ENCODE data around the gene DLGAP4.
A peak's percentile ranks its signal among the peaks of the same experiment; 100 is the strongest.
"Not testable (repeated sequence)": the region's sequence is repeated elsewhere in the genome, so short reads cannot be mapped to it uniquely, and the experiment has no call there.

DLGAP4 gene

DNA sequence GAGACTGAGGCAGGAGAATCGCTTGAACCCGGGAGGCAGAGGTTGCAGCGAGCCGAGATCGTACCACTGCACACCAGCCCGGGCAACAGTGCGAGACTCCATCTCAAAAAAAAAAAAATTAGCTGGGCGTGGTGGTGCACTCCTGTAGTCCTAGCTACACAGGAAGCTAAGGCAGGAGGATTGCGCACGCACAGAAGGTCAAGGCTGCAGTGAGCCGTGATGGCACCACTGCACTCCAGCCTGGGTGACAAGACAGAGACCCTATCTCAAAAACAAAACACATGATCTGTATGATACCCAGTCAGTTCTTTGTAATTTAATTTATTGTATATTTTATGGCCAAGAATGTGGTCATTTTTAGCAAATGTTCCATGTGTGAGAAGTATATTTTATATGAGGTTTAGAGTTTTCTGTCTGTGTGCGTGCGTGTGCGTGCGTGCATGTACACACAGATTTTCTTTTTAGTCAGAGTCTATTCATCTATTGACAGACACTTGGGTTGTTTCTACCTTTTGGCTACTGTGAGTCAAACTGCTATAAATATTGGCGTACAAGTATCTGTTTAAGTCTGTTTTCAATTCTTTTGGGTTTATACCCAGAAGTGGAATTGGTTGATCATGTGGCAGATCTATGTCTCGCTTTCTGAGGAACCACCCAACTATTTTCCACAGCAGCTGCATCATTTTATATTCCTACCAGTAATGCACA is 213.0 kb downstream of the DLGAP4 start:
- no peak for DNase-seq

DNA sequence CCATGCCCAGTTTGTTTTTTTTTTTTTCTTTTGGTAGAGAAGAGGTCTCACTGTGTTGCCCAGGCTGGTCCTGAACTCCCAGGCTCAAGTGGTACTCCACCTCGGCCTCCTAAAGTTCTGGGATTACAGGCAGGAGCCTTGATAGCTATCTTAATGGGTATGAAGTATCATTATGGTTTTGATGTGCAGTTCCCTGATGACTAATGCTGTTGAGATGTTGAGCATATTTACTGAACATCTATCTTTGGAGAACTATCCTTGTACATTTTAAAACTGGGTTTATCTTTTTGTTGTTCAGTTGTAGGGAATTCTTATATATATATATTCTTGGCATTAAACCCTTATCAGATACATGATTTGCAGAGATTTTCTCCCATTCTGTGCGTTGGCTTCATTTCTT is 213.8 kb downstream of the DLGAP4 start:
- DNase-seq = no peak

DNA sequence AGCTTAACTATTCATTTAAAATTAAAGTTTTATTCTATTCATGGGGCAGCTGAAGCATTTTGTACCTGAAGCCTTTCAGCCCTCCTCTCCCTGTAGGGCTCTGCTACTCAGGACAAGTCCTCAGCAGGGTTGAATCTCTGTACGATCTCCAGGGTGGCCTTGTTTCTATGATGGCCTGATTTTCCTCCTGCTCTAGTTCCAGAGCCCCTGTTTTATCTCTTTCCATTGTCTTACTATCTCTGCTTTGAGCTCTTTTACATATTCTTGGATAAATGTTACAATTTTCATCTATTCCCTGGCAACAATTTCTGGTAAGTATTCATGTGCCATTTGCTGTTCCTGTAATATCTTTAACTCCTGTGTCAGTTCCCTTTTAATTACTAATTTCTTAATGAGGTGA is 215.4 kb downstream of the DLGAP4 start:
- DNase-seq = no peak

DNA sequence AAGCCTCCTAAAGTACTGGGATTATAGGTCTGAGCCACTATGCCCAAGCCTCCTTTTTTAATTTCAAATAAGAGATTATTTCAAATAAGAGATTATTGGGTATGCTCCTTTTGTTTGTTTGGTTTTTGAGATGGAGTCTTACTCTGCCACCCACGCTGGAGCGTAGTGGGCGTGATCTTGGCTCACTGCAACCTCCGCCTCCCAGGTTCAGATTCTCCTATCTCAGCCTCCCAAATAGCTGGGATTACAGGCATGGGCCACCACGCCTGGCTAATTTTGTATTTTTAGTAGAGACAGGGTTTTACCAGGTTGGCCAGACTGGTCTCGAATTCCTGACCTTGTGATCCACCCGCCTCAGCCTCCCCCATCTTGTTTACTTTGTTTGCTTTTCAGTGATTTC is 216.3 kb downstream of the DLGAP4 start:
- DNase-seq = not testable (repeated sequence)

DNA sequence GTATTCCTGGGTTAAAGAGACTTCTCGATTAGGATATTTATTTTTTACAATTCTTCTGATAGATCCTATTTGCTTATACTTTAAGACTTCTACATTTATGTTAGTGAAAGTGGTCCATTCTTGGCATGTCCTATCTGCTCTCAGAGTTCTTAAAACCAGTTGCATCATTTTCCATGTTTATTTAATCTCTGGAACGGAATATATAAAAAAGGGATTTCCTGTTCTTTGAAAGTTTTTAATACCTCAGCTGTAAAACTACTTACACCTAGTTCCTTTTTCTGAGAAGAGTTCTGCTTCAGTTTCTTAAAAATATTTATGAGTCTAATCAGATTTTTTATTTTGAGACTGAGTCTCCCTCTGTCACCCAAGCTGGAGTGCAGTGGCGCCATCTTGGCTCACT is 217.2 kb downstream of the DLGAP4 start:
- DNase-seq = peak; percentile 17

DNA sequence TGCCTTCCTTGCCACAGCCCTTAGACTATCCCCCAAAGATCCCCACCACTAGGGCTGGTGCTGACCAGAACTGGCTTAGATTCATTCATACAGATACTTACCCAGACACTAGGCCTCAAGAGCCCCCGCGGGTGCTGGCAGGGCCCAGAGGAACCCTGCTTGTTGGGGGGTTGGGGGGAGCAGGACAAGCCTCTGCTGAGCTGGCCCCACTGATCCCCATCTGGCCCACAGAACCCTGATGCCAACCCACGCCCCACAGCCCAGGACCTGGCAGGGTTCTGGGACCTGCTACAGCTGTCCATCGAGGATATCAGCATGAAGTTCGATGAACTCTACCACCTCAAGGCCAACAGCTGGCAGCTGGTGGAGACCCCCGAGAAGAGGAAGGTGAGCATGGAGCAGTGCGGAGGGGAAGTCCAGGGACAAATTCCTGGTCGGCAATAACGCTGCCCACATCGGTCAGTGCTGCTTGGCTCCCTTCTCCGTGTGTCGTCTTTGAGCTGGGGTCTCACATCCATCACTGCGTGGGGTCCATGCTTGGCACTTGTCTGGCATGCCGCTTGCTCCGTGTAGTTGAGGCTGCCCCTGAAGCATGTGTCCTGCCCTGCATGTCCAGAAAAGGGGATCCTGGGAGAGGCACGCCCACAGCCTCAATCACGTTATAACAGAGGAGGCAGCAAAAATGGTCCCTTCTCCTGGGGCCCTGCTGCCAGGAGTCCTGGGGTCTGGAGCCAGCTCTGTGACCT is 219.7 kb downstream of the DLGAP4 start:
- no peak for DNase-seq

DNA sequence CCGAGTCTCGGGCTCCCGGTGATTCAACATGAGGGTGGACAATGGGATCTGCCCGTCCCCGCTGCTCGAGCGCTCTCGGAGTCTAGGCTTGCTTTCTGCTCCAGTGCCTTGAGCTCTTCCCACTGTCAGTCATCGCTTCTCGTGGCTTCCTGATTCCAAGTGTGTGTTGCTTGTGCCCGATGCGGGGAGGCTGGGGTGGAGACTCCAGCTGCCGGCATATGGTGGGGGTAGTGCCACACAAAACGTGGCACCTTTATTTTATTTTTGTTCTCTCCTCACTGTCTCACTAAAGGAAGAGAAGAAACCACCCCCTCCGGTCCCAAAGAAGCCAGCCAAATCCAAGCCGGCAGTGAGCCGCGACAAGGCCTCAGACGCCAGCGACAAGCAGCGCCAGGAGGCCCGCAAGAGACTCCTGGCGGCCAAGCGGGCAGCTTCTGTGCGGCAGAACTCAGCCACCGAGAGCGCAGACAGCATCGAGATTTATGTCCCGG is 220.4 kb downstream of the DLGAP4 start:
- no peak for DNase-seq

DNA sequence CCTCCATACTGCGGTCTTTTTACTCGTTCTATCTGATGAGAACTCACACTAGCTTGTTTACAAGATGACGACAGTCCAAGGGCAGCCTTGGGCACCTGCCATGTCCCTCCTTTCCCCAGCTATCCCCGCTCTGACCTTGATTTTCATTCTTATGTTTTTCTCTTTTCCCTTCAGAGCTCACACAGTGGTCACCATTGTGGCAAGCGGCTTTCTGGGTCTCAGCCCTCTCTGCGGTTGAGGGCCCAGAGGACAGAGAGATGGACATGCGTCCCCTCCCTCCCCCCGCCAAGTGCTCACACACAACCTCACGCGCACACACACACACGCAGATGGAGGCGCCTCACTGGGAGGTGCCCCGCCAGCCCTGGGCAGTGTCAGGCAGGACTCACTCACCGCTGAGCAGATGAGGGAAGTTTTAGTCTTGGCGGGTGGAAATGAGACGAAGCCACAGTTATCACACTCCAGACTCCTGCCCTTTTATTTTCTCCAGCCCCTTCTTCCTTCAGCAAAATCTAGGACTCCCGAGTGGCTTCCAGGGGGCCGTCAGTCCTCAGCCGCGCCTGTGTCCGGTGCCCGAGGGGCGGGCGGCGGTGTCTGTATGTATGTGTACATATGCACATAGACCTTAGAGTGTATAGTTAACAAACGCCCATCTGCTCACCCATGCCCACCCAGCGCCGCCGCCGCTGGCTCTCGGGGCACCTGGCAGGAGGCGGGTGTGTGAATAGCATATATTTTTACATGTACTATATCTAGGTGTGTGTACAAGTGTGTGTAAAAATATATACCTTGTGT is 221.4 kb downstream of the DLGAP4 start:
- no peak for DNase-seq

DNA sequence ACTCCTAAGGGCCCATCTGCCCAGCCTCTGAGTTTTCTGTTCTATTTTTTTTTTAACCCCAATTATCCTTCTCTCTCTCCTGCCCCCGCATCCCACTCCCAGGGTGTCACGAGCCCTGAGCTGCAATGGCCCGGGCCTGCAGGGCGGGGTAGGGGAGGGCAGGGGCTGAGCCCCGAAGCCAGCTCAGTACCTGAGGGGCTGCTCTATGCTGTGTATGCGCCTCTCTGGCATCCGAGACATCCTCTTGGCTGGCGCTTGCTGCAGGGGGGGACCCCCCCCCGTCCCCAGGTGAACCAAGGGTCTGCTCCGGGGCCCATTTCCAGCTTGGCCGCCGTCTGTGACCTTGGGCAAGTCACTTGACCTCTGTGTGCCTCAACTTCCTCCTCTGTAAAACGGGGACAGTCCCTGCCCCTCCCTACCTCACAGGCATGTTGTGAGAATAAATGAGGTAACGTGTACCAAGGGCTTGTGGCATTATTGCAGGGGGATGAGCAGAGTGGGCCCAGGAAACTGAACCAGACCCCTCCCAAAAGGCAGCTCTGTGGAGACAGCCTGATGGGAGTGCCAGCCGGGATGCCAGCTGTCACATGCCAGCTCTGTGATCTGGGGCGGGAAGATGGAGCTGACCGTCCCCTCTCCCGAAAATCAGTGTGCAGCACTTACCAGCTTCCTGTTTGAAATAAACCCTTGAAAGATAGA is 222.2 kb downstream of the DLGAP4 start:
- DNase-seq = no peak

DNA sequence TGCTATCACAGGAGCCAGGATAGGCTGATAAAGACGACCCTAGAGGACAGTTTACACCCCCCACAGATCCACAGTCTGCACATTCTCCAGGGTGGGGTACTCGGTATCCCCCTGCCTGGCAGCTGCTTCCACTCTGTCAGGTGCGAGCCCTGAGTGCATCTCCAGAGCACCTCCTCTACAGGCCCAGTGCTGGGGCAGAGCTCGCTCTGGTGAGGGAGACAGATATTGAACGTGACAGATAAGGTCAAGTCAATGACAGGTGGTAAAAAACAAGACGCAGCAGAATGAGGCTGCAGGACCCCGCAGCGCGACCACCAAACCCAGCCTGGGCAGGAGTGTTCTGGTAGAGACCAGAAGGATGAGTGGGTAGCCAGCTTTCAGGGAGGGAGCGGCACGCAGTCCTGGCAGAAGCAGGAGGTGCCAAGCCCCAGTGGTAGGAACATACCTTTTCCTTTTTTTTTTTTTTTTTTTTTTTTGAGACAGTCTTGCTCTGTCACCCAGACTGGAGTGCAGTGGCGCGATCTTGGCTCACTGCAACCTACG is 222.8 kb downstream of the DLGAP4 start:
- no peak for DNase-seq

DNA sequence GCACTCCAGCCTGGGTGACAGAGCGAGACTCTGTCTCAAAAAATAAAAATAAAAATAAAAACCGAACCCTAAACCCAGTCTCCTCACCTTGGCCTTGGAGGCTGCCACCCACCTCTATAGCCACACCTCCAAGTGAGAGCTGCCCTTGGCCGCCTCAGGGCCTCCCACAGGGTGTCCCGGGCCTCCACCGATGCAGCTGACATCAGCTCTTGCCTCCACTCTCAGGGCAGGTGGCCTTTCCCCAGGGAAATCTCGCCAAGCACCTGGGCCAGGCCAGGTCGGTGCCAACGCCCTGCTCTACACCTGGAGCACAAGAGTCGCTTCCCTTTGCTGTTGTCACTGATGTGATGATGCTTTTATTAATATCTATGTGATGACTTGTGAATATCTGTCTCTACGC is 226.2 kb downstream of the DLGAP4 start:
- DNase-seq = no peak

DNA sequence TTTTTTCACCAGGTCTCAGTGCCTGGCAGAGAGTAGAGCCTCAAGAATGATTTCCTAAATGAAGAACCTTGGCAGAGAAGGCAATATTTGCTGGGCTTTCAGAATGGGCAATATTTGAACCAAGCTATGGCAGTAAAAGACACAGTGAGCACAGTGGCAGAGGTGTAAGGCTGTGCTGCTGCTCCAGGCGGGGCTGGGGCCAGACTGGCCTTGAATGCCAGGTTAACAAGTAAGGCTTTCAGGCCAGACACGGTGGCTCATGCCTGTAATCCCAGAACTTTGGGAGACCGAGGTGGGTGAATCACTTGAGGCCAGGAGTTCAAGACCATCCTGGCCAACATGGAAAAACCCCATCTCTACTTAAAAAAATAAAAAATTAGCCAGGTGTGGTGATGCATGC is 226.7 kb downstream of the DLGAP4 start:
- no peak for DNase-seq

DNA sequence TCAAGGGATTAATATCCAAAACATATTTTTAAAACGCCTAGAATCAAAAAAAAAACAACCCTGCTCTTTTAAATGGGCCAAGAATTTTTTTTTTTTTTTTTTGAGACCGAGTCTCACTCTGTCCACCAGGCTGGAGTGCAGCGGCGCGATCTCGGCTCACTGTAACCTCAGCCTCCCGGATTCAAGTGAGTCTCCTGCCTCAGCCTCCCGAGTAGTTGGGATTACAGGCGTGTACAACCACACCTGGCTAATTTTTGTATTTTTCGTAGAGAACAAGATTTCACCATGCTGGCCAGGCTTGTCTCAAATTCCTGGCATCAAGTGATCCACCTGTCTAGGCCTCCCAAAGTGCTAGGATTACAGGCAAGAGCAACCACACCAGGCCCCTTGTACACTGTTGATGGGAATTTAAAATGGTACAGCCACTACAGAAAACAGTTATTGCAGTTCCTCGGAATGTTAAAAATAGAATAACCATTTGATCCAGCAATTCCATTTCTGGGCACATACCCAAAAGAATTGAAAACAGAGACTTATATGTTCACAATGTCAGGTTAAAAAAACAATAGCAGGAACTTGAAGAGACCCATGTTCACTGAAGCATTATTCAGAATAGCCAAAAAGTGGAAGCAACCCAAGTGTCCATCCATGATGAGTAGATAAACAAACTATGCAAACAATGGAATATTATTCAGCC is 232.0 kb downstream of the DLGAP4 start:
- no peak for DNase-seq

DNA sequence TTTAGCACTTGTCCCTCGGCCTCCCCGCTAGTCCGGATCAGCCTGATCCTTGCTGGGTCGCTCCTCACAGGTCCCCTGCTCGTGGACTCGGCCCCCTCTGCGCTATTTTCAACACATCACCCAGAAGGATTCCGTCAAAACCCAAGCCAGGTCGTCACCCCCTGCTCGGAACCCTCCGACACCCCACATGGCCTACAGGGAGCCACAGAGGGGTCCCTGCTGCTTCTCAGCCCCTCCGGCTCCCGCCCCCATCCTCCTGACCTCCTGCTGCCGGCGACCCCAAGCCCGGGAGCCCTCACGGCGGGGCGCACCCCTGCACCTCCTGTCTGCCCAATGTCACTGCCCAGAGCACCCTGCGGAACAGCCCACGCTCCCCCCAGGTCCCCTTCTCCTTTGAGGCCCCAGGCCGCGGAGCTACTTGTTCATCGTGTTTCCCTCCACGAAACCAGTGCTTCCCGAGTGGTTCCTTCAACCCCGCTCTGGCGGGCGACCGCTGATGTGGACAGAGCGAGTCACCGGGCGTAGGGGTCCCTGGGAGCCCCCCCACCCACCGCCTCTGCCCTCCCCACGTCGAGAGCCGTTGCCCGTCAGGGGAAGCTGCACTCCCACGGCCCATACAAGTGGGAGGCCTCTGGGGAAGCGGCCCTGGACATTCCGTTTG is 234.5 kb downstream of the DLGAP4 start:
- DNase-seq = no peak

DNA sequence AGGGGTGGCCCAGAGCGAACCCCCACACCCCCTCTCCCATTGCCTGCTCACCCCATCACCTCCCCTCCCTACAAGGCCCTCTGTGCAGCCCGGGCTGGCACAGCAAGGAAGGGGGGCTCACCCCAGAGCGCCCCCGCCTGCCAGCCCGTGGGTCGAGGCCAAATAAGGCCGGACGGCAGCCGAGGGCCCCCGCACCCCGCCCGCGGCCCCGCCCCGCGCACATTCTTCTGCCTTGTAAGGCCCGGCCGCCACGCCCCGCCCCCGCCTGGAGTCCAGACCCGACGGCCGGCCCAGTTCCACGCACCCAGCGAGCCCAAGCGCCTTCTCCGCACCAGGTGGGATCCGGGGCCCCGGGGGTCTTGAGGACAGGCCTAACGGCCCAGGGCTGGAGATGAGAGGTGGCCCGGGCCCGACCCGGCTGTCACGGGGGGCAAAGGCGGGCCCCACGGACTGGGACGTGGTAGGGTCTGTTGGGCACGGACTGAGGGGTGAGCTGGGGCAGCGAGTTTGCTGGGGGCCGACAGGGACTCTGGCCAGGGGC is 235.2 kb downstream of the DLGAP4 start, which contains the start of gene MYL9:
MYL9 (plus strand) TSS at position 293 of the 541 bp plus-strand sequence. CDS start 3,366 bp downstream, outside the sequence.
- peak; percentile 55 for DNase-seq

DNA sequence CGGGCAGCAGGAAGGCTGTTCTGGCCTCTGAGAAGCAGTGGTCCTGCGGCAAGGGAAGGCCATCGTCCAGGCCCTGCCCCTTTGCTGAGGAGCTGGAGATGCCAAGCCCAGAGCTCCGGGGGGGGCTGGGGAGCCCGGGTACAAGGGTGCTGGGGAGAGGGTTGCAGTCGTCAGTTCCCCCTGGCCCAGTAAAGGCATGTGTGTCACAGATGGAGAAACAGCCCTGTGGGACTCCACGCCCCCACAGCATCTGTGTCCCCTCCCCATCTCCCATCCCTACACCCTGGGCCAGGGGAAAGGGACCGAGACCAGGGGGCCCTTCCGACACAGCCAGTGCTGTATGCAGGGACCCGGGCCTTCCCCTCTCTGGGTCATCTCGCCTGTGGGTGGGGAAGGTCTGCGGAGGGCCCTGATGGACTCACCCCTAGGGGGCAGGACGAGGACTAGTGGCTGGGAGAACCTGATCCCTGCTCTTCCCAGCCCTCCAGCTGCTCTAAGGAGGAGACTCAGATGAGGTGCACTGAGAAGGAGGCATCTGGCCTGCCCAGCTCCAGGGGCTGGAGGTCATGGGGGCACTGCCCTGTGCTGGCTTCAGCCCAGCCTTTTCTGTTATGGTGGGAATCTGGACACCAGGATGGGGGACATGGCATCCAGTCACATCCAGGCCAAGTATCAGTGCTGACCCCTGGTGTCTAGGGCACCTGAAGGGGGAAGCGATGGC is 235.8 kb downstream of the DLGAP4 start:
- DNase-seq = peak; percentile 24

DNA sequence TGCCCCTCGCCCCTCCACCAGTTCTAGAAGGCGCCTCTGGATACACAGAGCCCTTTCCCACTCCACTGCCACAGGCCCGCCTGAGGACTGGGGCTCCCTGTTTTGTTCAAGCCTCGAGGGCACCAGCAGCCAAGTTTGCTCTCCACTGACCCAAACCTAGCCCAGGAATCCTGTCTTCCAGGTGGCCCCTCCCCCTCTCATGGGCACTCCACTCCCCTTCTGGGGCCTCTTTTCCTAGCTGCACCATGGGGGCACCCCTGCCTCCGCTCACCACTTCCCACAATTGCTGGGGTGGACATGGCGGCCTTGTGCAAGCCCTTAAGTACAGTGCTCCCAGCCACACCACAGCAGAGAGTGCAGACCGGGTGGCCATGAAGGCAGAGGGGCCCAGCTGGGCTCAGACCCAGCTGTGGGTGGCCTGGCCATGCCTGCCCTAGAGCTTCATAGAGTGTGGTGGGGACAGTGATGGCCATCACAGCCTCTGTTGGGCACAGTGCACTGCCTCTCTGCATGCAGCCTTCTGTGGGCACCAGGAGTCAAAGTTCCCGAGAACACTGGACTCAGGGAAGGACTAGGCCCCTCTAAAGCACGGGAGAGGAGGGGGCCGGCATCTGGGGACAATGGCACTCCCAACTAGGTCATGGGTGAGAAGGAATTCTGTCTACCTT is 236.5 kb downstream of the DLGAP4 start:
- DNase-seq = no peak

DNA sequence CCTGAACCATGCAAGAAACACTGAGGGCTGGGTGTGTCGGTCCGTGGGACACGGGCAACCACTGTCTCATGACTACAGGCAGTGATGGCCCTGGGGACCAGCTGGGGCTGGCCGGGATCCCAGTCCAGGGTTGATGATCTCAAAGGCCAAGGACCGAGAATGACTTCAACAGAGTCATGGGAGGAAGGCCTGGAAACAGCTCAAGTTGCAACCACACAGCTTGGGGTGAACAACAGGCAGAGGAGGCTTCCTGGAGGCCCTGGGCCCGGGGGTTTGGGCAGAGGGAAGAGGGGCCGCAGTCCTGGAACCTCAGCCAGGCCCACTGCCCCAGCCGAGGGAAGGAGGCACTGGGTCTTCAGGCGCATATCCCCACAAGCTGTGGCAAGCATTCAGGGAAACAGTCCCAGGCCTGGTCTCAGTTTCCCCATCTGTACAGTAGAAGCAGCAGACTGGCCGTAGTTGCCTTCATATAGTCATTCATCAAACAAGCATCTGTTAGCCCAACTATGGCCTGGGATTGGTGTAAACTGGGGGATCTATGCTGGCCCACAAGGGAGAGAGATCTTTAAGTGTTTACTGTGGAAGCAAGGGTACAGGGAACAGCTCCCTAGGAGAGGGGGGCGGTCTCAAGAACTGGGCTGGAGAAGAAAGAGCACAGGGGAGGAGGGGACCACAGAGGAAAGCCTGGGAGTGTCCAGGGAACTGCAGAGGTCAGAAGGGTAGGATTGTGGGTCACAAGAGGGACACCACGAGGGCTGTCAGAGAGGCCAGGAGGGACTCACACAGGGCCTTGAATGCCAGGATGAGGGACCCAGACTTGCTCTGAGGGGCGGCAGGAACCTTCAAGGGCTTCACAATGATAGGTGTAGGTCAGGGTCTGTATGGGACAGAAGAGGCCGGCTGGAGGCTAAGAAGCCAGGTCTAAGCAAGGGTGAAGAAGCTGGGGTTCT is 237.3 kb downstream of the DLGAP4 start:
- DNase-seq = no peak
